ENCODE measurements around the gene FBXO9. TPM values are rescaled to one million over a fixed set of nuclear protein-coding genes. Genes with fewer than 3 reads are reported as not detected.

FBXO9 gene
- total RNA-seq, 1 donor from 2014 or later = 34.1 TPM

DNA sequence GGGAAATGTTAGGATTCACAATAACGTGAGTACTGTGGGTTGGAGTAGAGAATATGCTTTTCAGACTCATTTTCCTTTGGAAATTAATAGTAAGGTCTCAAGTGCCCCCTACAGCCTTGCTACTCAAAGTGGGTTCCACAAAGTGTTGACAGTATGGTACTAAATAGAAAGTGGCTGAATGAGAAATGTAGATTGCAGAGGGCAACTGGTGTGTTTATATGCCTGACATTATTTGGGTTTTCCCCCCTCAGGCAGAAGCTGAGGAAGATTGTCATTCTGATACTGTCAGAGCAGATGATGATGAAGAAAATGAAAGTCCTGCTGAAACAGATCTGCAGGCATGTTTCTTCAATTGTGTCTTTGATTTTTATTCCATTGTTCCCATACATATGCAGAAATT lies 5.6 kb downstream of the FBXO9 start:
- no peak for DNase-seq (ENCODE audit: low spot score in 2 of 2)
- Histone ChIP-seq H3K36me3 (peaks cover 14 to 37% of the 10 kb centered on the region in 2 donors), H3K27ac (no peak overlapping the region), H3K27me3 (no peaks in the 10 kb centered on the region), H3K4me1 (no peaks in the 10 kb centered on the region), H3K9me3 (no peaks in the 10 kb centered on the region), H3K4me3 (no peak overlapping the region)
- peak in 1 of 3 experiments; percentile 15 for TF ChIP-seq CTCF (IDR thresholded peaks at IDR 0.05)
- intact Hi-C loops (cut with DNase I) = no loop called here

DNA sequence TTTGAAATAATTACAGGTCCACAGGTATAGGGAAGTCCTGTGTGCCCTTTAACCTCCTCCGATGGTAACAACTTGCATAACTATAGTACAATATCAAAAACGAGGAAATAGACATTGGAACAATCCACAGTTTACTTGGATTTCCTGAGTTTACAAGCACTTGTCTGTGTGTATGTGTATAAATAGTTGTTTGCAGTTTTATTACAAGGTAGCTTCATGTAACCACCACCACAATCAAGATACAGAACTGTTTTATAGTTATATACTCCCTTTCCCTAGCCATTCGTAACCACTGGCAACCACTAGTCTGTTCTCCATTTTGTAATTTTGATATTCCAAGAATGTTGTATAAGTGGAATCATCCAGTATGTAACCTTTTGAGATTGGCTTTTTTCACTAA lies 9.1 kb downstream of the FBXO9 start:
- Histone ChIP-seq H3K27me3 (no peaks in the 10 kb centered on the region), H3K9me3 (no peaks in the 10 kb centered on the region), H3K4me1 (no peaks in the 10 kb centered on the region), H3K27ac (no peak overlapping the region), H3K4me3 (no peak overlapping the region), H3K36me3 (peaks cover 36 to 60% of the 10 kb centered on the region in 2 donors)
- intact Hi-C loops (cut with DNase I) = no loop called here
- DNase-seq (ENCODE audit: low spot score in 2 of 2) = no peak
- TF ChIP-seq CTCF (IDR thresholded peaks at IDR 0.05) = no peak

DNA sequence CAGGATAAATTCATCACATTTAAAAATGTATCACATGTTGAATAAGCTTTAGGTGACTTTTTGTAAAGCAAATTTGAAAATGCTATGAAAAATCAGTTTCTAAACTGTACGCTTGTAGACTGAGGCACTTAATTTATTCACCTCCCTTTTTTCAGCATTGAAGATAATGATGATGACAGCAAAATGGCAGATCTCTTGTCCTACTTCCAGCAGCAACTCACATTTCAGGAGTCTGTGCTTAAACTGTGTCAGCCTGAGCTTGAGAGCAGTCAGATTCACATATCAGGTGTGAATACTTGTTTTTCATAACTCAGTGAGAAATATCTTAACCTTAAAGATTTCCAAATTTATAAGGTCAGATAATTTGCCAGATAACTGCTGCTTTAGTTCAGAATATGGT lies 15.6 kb downstream of the FBXO9 start:
- intact Hi-C loops (cut with DNase I) = no loop called here
- DNase-seq (ENCODE audit: low spot score in 2 of 2) = no peak
- H3K9me3 ChIP-seq = no peaks in the 10 kb centered on the region
- H3K36me3 ChIP-seq = peaks cover 76 to 78% of the 10 kb centered on the region in 2 donors
- H3K4me1 ChIP-seq = no peaks in the 10 kb centered on the region
- H3K27me3 ChIP-seq = no peaks in the 10 kb centered on the region
- TF ChIP-seq CTCF (IDR thresholded peaks at IDR 0.05) = no peak
- no peak overlapping the region for H3K4me3 ChIP-seq
- no peak overlapping the region for H3K27ac ChIP-seq

DNA sequence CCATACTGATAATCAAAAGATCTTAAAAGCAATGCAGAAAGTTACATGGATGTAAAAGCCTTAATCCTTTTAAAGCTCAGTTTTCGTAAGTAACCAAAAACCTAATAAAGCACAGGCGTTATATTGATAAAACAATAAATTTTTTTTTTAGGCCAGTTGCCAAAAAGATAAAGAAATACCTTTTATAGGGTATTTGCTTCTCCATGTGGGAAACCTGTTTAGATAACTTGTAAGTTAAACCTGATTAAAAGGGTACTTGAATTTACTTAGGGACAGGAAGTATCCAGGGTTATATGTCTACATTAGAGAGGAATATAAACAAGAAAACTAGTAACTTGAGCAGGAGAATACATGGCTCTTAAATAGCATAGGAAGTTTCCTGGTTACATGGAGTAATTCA lies 21.1 kb downstream of the FBXO9 start:
- H3K9me3 ChIP-seq = no peaks in the 10 kb centered on the region
- H3K27me3 ChIP-seq = no peaks in the 10 kb centered on the region
- intact Hi-C loops (cut with DNase I) = no loop called here
- no peak for TF ChIP-seq CTCF (IDR thresholded peaks at IDR 0.05)
- no peak overlapping the region for H3K4me3 ChIP-seq
- H3K27ac ChIP-seq = no peak overlapping the region
- no peak for DNase-seq (ENCODE audit: low spot score in 2 of 2)
- H3K4me1 ChIP-seq = no peaks in the 10 kb centered on the region
- H3K36me3 ChIP-seq = peaks cover 58 to 76% of the 10 kb centered on the region in 2 donors

DNA sequence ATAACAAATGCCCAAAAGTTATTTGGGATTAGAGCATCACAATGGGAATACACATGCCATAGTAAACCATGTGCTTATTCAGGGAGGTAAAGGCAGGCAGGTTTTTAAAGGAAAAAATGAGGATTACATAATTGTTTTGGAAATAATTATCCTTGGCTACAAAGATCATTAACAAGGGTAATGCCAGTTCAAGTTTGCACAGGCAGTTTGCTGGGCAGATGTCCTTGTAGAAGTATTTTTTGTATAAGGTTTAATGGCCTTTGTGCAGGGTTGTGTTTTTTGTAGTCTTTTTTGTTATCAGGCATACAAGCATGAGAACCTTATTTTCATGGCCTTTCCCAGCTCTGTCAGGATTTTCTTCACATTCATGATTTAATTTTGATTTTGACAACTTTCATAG lies 24.7 kb downstream of the FBXO9 start:
- H3K9me3 ChIP-seq = no peaks in the 10 kb centered on the region
- no peak for TF ChIP-seq CTCF (IDR thresholded peaks at IDR 0.05)
- no peaks in the 10 kb centered on the region for H3K4me1 ChIP-seq
- no peak overlapping the region for H3K4me3 ChIP-seq
- intact Hi-C loops (cut with DNase I) = no loop called here
- H3K27me3 ChIP-seq = no peaks in the 10 kb centered on the region
- no peak for DNase-seq (ENCODE audit: low spot score in 2 of 2)
- no peak overlapping the region for H3K27ac ChIP-seq
- peaks cover 56 to 76% of the 10 kb centered on the region in 2 donors for H3K36me3 ChIP-seq

GRCh38 chr6:53090576-53090975 lies 25.4 kb downstream of the FBXO9 start:
- H3K4me3 ChIP-seq = no peak overlapping the region
- intact Hi-C loops (cut with DNase I) = no loop called here
- H3K27ac ChIP-seq = no peak overlapping the region
- no peak for DNase-seq (ENCODE audit: low spot score in 2 of 2)
- H3K27me3 ChIP-seq = no peaks in the 10 kb centered on the region
- no peak for TF ChIP-seq CTCF (IDR thresholded peaks at IDR 0.05)
- H3K4me1 ChIP-seq = no peaks in the 10 kb centered on the region
- no peaks in the 10 kb centered on the region for H3K9me3 ChIP-seq
- H3K36me3 ChIP-seq = peaks cover 59 to 82% of the 10 kb centered on the region in 2 donors
